Esophagus squamous epithelium (tissue), 5 donors: ENCODE data around the gene TIGD3. TPM values are rescaled to one million over a fixed set of nuclear protein-coding genes. Genes with fewer than 3 reads are reported as not detected.

Source experiments
- DNase-seq: peaks from one replicate; lab custom pipeline; 2025; lab: John Stamatoyannopoulos, UW
- H3K27ac ChIP-seq, 4 donors: fragments of 200-600 bp; sonication (generic); one replicate each; pipeline ENCODE4 v1.5.1; 2016 to 2019; ENCODE audit warnings: mild to moderate bottlenecking in 1 of 4
- H3K27me3 ChIP-seq, 4 donors: fragments of 200-600 bp; sonication (generic); 1 replicate in 3 of 4; 2 replicates in 1 of 4; pipeline versions ENCODE4 v1.5.1 to v1.6.0; 2017 to 2021; ENCODE audit warnings: antibody characterized with exemption in 1 of 4
- H3K36me3 ChIP-seq, 3 donors: fragments of 200-600 bp; sonication (generic); one replicate each; pipeline ENCODE4 v1.5.1; 2016 to 2019
- H3K4me1 ChIP-seq, 3 donors: fragments of 200-600 bp; sonication (generic); one replicate each; pipeline ENCODE4 v1.5.1; 2017 to 2019
- H3K4me3 ChIP-seq, 4 donors: fragments of 200-600 bp; sonication (generic); 1 replicate in 3 of 4; 2 replicates in 1 of 4; pipeline ENCODE4 v1.5.1; 2016 to 2019; ENCODE audit warnings: mild to moderate bottlenecking in 2 of 4, moderate library complexity in 1 of 4
- H3K9me3 ChIP-seq, 3 donors: fragments of 200-600 bp; sonication (generic); one replicate each; pipeline ENCODE4 v1.5.1; 2016 to 2019
- POLR2A ChIP-seq, 4 donors: fragments of 450-650 bp; IDR thresholded peaks; one replicate each; pipeline ENCODE4 v1.6.1; 2017; ENCODE audit warnings: antibody characterized with exemption in 4 of 4, mild to moderate bottlenecking in 4 of 4, moderate library complexity in 3 of 4
- WGBS, 2 donors: methylation state at CpG; one replicate each; pipeline ENCODE4 v1.1.5; 2018; 5-methylcytosine and 5-hydroxymethylcytosine counted together
- intact Hi-C: fragments of 100-400 bp; cut with DNase I; formaldehyde crosslinking; loops from one replicate; pipeline ENCODE4 v1.15.0; 2022
- total RNA-seq, 4 donors: library from RNA; depleted of rRNA; stranded (reverse); fragments of >200 nt; gene quantifications; one replicate each; pipeline ENCODE4 v1.1.0, GENCODE V29; 2016
- TF ChIP-seq, protein P1 (sequence below), 6 experiments: fragments of 450-650 bp in 4 of 6; fragments of 200-600 bp in 2 of 6; sonication (generic) in 2 of 6; IDR thresholded peaks; one replicate each; pipeline ENCODE4 v1.5.1; 2016 to 2019; ENCODE audit warnings: antibody characterized with exemption in 6 of 6, mild to moderate bottlenecking in 4 of 6, moderate library complexity in 4 of 6
- donor health status: DM: yes; HTN: yes; CAD: no.

The TIGD3 gene
- total RNA-seq, 4 donors from 2014 or later, result 0.13 to 1.3 (median 0.56) TPM

DNA sequence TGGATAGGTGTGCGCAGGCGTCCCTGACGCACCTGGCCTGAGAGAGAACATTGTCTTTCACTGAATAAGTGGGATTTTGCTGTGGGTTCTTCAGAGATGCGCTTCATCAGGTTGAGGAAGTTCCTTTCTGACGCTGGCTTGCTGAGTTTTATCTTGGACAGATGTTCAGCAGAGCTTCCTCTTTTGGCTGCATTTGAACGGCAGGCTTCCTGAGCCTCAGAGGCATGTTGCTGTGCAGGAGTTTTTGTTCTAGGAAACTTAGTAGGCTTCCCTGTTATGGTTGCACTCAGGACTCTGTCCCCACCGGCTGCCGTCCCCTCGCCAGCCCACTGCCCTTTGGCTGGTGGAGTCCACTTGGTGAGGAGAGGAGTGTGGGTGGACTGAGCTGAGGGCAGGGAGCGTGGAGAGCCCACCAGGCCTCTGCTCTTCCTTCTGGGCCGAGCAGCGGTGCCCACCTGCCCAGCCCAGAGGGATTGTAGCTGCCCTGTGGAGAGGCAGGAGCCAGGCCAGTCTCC, 49.1 kb downstream of the TIGD3 start:
- Histone ChIP-seq H3K9me3 (no peaks in the 10 kb centered on the region), H3K36me3 (peaks cover 50 to 98% (median 61%) of the 10 kb centered on the region in 3 donors), H3K27me3 (no peaks in the 10 kb centered on the region), H3K27ac (peak overlapping the region; percentile 13 to 79 (median 62)), H3K4me3 (no peak overlapping the region), H3K4me1 (peaks cover 2 to 20% (median 7%) of the 10 kb centered on the region in 3 donors)
- TF ChIP-seq POLR2A (IDR thresholded peaks at IDR 0.05), result peak in 1 of 4 donors; percentile 15
- TF ChIP-seq, protein P1, sequence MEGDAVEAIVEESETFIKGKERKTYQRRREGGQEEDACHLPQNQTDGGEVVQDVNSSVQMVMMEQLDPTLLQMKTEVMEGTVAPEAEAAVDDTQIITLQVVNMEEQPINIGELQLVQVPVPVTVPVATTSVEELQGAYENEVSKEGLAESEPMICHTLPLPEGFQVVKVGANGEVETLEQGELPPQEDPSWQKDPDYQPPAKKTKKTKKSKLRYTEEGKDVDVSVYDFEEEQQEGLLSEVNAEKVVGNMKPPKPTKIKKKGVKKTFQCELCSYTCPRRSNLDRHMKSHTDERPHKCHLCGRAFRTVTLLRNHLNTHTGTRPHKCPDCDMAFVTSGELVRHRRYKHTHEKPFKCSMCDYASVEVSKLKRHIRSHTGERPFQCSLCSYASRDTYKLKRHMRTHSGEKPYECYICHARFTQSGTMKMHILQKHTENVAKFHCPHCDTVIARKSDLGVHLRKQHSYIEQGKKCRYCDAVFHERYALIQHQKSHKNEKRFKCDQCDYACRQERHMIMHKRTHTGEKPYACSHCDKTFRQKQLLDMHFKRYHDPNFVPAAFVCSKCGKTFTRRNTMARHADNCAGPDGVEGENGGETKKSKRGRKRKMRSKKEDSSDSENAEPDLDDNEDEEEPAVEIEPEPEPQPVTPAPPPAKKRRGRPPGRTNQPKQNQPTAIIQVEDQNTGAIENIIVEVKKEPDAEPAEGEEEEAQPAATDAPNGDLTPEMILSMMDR (IDR thresholded peaks at IDR 0.05), result no peak
- intact Hi-C loops, result no loop called here
- 63 to 65% methylated on average over 4 to 9 of the region's 12 CpGs for WGBS, 2 donors
- no peak for DNase-seq

DNA sequence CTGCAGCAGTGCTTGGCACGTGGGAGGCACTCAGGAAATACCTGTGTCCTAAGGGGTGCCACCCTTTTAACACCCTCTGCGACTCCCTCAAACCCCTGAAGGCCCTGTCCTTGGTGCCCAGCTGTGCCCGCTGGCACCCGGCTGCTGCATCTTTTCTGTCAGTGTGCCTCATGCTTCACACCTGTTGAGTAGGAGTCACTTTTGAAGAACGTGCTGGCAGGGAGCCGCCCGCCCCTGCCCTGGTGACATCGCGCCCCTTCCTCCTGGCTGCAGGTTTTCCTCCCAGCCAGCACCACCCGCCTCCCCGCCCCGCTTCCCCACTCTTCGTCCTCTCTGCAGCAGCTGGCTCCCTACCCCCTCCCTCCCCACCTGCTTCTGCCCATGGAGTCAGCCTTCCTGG, 49.7 kb downstream of the TIGD3 start:
- WGBS, 2 donors, result 60 to 69% methylated on average over 7 to 10 of the region's 13 CpGs
- Histone ChIP-seq H3K4me1 (peaks cover 4 to 25% (median 7%) of the 10 kb centered on the region in 3 donors), H3K27ac (peak overlapping the region; percentile 13 to 79 (median 62)), H3K4me3 (no peak overlapping the region), H3K27me3 (no peaks in the 10 kb centered on the region), H3K9me3 (no peaks in the 10 kb centered on the region), H3K36me3 (peaks cover 52 to 98% (median 62%) of the 10 kb centered on the region in 3 donors)
- intact Hi-C loops, result no loop called here
- TF ChIP-seq, protein P1 (IDR thresholded peaks at IDR 0.05), result no peak
- no peak for TF ChIP-seq POLR2A (IDR thresholded peaks at IDR 0.05)
- DNase-seq, result no peak

DNA sequence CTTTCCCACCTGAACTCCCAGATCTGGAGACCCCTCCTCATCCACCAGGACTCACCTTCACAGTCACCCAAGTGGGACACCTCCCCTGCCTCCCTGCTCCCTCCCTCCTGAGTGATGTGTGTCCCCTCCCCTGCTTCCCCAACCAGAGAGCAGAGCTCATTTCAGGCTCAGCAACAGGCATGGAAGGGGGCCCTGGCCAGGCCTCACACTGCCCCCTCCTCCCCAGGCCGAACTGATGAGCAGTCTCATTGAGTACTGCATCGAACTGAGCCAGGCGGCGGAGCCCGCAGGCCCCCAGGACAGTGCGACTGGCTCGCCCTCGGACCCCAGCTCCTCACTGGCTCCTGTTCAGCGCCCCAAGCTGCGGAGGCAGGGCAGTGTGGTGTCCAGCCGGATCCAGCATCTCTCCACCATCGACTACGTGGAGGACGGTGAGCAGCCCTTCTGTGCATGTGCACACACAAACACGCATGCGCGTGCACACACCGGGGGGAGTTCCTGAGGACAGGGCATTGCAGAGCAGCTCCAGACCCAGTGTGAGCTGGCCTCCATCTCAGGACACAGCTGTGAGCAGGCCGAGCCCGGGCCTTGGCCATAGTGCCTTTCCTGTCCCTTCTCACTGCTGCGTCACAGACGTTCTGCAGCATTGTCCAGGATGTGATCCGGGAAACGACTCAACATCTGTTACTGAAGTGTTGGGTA, 50.2 kb downstream of the TIGD3 start:
- peaks cover 46 to 98% (median 57%) of the 10 kb centered on the region in 3 donors for H3K36me3 ChIP-seq
- WGBS, 2 donors, result 79 to 97% methylated on average over 5 to 13 of the region's 24 CpGs
- TF ChIP-seq, protein P1 (IDR thresholded peaks at IDR 0.05), result no peak
- TF ChIP-seq POLR2A (IDR thresholded peaks at IDR 0.05), result no peak
- H3K4me3 ChIP-seq, result no peak overlapping the region
- no peaks in the 10 kb centered on the region for H3K27me3 ChIP-seq
- intact Hi-C loops, result no loop called here
- H3K27ac ChIP-seq, result peak overlapping the region in 3 of 4 donors; percentile 57 to 79 (median 68)
- peaks cover 4 to 26% (median 7%) of the 10 kb centered on the region in 3 donors for H3K4me1 ChIP-seq
- H3K9me3 ChIP-seq, result no peaks in the 10 kb centered on the region
- DNase-seq, result no peak

Other genes with a start within 250 kb of the TIGD3 start
- 10 to 100 TPM; 36.4 to 96.5 (median 74.7) TPM for gene TM7SF2, start 242.9 kb upstream of the TIGD3 start, total RNA-seq
- gene ZNHIT2, start 237.1 kb upstream of the TIGD3 start, total RNA-seq, result 10 to 100 TPM; 12.4 to 17.0 (median 16.5) TPM
- gene FAU, start 232.6 kb upstream of the TIGD3 start, total RNA-seq, result 100 to 1,000 TPM; 436 to 777 (median 528) TPM
- 10 to 100 TPM; 68.1 to 76.2 (median 72.0) TPM for gene MRPL49, start 232.4 kb upstream of the TIGD3 start, total RNA-seq
- 10 to 100 TPM; 20.4 to 39.3 (median 26.9) TPM for gene SYVN1, start 220.2 kb upstream of the TIGD3 start, total RNA-seq
- gene SPDYC, start 184.5 kb upstream of the TIGD3 start, total RNA-seq, result not detected
- gene CAPN1, start 172.8 kb upstream of the TIGD3 start, total RNA-seq, result 100 to 1,000 TPM; 225 to 696 (median 354) TPM
- 10 to 100 TPM in 2 of 4 donors, 1 to 10 TPM in 2; 3.1 to 14.1 (median 10.4) TPM for gene POLA2, start 92.8 kb upstream of the TIGD3 start, total RNA-seq
- gene CDC42EP2, start 39.9 kb upstream of the TIGD3 start, total RNA-seq, result 10 to 100 TPM in 1 of 4 donors, 1 to 10 TPM in 2, under 1 TPM in 1; 0.76 to 11.4 (median 5.6) TPM
- gene DPF2, start 20.9 kb upstream of the TIGD3 start, total RNA-seq, result 10 to 100 TPM; 18.7 to 35.3 (median 23.8) TPM
- 1 to 10 TPM; 1.9 to 7.7 (median 4.0) TPM for gene SLC25A45, start 27.9 kb downstream of the TIGD3 start, total RNA-seq
- gene FRMD8, start 31.9 kb downstream of the TIGD3 start, total RNA-seq, result 10 to 100 TPM; 44.1 to 88.7 (median 81.0) TPM
- gene NEAT1, start 68.0 kb downstream of the TIGD3 start, total RNA-seq, result 100 to 1,000 TPM in 3 of 4 donors, 10 to 100 TPM in 1; 30.6 to 705 (median 357) TPM
- gene MALAT1, start 144.3 kb downstream of the TIGD3 start, total RNA-seq, result over 10,000 TPM in 2 of 4 donors, 1,000 to 10,000 TPM in 2; 1,739 to 13,677 (median 9,435) TPM
- gene SCYL1, start 170.3 kb downstream of the TIGD3 start, total RNA-seq, result 10 to 100 TPM; 40.6 to 63.3 (median 52.6) TPM
- gene LTBP3, start 203.6 kb downstream of the TIGD3 start, total RNA-seq, result 10 to 100 TPM; 28.1 to 87.5 (median 54.0) TPM
- gene ZNRD2, start 215.7 kb downstream of the TIGD3 start, total RNA-seq, result 10 to 100 TPM; 33.2 to 48.0 (median 40.0) TPM
- gene FAM89B, start 217.8 kb downstream of the TIGD3 start, total RNA-seq, result 10 to 100 TPM; 12.0 to 44.1 (median 23.9) TPM
- gene EHBP1L1, start 221.3 kb downstream of the TIGD3 start, total RNA-seq, result 100 to 1,000 TPM in 1 of 4 donors, 10 to 100 TPM in 3; 46.5 to 101 (median 87.4) TPM
- 10 to 100 TPM in 3 of 4 donors, 1 to 10 TPM in 1; 5.5 to 22.5 (median 15.2) TPM for gene KCNK7, start 241.0 kb downstream of the TIGD3 start, total RNA-seq